Measurements from ENCODE around the gene TMEM225B.
A peak's percentile ranks its signal among the peaks of the same experiment; 100 is the strongest.
"Not testable (repeated sequence)": the region's sequence is repeated elsewhere in the genome, so short reads cannot be mapped to it uniquely, and the experiment has no call there.

Gene TMEM225B

DNA sequence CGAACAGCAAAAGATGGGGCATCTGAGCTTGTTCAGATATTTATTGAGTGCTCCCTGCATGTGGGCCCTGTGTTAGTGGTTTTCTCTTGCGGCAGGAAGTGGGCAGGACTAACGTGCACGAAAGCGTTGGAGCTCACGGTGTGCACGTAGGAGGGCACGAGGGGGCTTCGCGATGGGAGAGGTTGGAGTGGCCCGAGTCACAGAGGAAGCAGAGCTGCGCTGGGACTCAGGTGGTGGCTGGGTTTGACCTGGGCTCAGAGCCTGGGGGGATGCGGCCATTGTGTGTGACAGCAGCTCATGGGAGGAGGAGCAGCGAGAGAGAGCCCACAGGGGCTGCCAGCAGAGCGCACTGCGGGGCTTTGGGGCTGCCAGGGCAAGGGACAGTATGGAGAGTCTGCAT is 26.4 kb downstream of the TMEM225B start:
- peak; percentile 75 to 77 for DNase-seq

DNA sequence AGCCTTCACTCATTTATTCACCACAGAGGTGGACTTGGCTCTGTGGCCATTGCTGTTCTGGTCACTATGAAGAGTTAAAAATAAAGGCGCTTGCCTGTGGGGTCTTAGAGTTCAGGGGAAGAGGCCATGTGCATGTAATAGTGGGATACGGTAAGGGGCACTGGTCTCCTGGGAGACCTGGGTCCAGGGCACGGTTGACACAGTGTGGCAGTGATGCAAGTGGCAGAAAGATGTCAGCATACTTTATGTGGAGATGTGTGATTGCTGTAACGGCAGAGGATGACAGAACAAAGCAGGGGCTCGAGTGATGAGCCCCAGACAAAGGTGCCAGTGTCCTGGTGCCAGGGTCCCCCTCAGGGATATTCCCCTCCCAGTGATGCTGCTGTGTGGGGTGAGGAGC is 27.3 kb downstream of the TMEM225B start:
- no peak for DNase-seq

DNA sequence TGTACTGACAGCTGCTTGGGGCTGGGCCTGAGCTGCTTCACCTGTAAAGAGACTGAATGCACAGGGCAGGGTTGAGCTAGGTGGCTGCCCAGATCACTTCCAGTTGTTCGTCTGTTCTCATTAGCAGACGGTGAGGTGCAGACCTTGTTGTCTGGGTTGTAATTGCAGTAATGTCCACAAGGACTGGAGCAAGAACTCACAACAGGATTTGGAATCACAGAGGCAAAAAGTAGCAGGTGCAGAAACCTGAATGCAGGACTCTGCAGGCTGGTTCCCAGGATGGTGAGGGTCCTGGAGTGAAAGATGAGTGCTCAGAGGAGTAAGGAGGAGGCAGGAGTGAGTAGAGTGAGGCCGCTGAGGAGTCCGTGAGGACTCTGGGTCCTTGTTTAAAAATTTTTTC is 27.9 kb downstream of the TMEM225B start:
- DNase-seq: no peak

DNA sequence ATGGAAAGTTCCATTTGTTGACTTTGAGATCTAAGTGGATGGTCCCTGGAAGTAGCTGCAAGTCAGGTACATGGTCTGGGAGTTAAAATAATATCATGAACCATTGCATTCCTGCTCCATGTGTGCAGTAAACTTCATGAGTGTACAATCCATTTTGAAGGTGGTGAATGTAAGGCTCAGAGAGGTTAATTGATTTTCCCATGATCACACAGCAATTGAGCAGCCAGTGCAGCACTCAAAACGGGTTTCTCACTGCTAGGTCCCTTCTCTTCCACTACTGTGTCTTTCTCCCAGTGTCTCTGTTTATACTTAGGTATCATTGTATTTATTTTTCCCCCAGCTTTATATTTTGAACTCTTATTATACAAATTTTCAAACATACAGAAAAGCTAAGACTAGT is 28.6 kb downstream of the TMEM225B start:
- no peak for DNase-seq

DNA sequence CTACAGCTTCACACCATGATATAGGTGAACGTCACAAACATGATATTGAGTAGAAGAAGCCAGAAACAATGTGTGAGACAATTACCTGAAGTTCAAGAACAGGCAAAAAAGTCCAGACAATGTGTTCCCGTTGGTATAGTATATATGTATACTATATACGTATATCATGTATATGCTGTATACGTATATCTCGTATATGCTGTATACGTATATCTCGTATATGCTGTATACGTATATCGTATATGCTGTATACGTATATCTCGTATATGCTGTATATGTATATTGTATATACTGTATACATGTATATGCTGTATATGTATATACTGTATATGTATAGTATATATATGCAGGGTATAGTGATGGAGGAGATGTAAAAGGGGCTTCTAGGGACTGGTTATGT is 29.4 kb downstream of the TMEM225B start:
- no peak for DNase-seq

DNA sequence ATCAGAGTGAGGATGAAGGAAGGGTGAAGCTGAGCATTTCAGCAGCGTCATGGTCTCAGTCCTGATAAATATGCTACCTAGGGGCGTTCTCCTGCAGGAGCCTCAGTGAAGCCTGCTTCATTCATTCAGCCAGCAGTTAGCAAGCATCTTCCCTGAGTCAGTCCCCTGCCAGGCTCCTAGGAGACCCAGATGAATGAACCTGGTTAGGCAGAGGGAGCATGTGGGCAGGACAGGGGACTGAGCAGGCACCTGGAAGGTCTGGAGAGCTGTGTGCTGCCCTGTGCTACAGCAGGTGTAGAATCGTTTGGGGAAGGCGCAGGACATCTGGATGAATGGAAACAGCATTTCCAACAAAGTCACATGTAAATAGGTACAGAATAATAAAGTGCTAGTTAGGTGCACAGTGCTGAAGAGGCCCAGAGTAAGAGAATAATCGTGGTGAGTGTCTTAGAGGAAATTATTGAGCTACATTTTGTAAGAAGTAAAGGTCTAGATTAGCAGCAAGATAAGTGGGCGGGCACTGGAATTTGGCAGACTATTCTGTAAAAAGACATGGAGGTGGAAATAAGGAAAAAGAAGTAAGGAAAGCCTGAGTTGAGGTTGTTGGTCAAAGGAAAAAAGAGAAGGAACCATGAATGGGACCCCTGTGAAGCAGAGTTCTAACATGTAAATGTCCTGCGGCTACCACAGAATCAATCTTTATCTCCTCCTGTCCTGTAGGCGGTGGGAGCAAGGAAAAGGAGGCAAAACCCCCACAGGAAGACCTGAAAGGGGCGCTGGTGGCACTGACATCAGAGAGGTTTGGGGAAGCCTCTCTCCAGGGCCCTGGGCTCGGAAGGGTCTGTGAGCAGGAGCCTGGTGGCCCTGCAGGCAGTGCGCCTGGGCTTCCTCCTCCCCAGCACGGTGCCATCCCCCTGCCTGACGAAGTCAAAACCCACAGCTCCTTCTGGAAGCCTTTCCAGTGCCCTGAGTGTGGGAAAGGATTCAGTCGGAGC is 30.7 kb downstream of the TMEM225B start:
- DNase-seq: no peak

DNA sequence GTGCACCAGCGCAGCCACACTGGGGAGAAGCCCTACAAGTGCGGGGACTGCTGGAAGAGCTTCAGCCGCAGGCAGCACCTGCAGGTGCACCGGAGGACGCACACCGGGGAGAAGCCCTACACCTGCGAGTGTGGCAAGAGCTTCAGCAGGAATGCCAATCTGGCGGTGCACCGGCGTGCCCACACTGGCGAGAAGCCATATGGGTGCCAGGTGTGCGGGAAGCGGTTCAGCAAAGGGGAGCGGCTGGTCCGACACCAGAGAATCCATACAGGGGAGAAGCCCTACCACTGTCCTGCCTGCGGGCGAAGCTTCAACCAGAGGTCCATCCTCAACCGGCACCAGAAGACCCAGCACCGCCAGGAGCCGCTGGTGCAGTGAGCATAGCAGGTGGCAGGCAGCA is 31.6 kb downstream of the TMEM225B start:
- no peak for DNase-seq

DNA sequence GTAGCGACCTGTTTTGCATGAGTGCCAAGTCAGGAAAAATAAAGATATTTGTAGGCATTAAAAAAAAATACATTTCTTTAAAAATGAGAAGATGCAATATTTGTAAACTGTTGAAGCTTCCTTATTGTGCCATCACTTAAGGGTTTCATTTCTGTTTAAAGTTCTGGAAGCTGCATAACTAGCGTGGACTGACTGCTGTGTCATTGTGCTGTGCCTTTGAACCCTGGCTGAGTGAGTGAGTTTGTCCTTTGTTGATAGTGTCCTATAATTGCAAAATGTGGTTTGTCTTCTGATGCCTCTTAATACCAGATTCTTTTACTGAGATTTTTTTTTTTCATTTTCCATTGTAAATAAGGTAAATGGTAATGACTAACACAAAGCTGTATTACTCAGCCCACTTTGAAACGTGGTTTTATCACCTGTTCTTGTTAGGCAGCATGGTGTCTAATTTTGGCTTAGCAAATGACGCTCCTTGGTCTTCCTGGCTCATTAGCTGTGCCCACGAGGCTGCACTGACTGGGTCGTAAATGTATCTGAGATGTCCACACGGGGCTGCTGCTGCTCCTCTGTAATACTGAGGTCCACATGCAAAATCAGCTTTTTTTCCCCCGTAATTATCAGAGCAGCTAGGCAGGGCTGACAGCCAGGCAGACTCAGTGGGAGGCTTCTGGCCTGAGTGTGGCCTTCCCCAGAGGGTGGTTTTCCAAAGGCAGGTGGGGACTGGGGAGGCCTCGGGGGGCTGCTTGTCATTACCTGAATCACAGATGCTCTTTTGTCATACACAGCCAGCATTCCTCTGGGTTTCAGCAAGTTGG is 33.4 kb downstream of the TMEM225B start:
- peak; percentile 41 to 52 for DNase-seq

DNA sequence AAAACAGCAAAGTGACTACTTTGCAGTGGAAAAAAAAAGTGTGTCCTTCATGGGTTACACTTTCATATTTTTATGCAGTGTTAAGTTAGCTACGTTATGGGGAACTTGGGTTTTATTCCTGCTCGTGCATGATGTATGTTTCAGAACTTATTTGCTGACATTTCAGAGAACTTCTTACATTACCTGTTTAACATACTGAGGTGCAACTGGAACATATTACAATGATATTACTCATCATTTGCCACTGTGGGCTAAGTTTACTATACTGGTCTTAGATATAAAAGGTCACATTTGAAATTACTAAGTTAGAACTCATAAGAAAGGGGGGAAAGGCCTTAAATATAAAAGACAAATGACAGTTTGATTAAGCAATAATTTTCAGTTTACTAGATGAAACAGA is 39.3 kb downstream of the TMEM225B start:
- DNase-seq: not testable (repeated sequence)

DNA sequence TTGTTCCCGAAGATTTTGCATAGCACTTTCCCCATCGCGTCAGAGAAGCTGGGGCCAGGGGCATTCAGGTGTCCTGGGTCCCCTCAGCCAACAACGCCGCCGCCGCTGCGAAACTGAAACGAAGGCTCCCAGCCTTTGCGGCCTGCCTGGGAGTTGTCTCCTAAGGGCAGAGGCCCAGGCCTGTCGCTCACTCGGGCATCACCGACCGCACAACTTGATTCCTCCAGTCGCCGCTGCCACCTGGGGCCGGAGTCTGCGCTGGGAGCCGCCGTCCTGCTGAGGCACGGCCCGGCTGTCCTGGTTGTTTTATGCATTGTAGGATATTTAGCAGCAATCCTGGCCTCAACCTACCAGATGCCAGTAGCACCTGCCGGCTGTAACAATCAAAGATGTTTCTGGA is 40.7 kb downstream of the TMEM225B start:
- no peak for DNase-seq

DNA sequence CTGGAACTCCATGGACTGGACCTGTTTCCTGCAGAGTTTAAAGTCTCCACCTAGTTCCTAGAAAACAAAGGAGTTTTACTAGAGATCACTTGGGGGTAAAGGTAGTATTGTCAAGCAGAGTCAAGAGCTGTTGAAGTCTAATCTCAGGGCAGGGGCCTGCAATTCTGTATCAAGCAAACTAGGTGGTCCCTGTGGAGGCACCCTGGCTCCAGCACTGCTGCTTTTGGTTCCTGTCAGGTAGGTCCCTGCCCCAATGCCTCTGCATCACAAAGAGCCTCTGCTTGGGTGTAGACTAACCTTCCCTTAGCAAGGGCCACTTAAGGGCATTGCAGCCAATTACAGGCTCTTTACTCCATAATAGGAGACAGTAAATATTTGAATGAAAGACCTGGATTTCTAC is 41.2 kb downstream of the TMEM225B start:
- no peak for DNase-seq

DNA sequence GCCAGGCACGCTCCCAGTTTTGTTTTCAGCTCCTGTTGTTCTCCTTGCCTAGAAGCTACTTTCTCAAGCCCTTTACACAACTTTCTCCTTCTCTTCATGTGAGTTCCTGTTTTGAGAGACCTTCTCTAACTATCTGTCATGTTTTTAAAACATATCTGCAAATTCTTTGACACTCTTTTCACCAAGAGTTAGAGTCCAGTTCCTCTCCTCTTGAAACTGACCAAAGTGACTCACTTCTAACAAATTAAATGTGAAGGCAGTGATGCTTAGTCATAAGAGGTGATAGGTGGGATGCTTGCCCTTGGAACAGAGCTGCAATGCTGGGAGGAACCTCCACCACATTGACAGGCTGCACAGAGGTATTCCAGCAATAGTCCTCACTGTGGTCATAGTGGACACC is 44.0 kb downstream of the TMEM225B start:
- no peak for DNase-seq

DNA sequence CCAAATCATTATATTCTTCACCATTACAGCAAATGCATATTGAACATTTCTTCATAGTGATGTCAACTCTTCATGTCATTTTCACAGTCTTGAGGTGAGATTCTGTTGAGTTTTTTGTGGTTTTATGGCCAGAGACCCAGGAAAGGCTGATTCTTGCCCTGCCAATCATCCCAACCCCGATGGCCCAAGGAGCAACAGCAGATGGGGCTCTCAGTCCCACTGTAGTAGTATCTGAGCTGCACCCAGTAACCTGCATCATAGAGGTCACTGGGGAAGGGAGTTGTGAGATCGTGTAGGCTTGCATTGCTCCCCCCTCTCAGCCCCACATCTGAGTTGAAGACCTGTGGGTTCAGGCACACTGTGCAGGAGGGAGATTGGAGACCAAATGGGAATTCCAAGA is 45.4 kb downstream of the TMEM225B start:
- DNase-seq: no peak

DNA sequence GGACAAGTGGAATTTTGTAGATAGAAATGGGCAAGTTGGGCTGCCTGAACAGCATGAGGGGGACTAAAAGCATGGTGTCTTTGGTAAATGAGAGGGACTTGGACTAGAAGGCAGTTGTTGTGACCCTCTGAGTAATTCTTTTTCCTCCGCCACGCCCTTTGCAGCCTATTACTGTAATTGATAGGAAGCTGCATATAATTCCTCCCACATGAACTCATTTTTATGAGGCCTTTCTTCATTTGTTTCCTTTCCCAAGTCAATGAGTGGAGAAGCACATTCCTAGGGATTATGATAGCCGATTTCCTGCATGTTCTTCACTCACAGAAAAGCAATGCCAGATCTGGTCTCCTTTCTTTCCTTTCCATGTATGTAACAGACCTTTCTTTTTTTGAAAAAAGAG is 46.4 kb downstream of the TMEM225B start:
- no peak for DNase-seq

DNA sequence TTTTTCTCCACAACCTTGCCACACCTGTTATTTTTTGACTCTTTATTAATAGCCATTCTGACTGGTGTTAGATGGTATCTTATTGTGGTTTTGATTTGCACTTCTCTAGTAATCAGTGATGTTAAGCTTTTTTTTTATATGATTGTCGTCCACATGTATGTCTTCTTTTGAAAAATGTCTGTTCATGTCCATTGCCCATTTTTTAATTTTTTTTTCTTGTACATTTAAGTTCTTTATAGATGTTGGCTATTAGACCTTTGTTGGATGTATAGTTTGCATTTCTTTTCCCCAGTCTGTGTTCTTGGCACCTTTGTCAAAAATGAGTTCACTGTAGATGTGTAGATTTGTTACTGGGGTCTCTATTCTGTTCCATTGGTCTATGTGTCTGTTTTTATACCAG is 47.5 kb downstream of the TMEM225B start:
- no peak for DNase-seq

DNA sequence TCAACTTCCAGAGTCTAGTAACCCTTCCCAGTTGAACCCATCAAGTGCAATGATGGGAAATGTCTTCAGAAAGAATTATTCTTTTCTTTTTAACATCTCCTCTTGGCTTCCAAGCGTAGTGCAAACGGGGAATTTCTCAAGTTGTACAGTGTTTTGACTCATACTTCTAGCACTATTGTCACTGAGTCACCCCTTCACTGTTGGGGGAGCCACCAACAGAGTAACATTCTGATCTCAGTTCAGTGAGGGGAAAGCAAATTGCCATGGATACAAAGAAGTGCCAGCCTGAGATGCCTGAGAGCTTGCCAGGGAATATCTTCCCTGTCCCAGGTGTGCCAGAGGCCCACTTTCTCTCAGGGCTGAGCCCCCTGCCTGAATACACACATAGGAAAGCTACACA is 50.8 kb downstream of the TMEM225B start:
- no peak for DNase-seq

DNA sequence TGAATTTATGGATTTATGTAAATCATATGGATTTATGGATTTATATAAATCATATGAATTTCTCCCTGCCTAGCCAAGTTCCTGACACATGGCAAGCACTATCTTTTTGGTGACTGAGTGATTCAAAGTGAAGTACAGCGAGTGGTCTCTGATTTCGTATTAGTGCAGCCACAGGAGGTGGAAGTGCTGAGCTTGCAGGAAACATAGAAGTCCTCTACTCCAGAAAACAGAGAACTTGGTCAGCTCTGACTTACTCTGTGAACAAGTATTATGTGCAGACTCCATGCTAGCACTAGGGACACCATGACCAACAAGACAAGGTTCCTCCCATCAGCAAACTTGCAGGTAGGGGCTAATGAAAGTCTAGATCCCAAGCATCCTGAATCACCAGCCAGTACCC is 53.2 kb downstream of the TMEM225B start:
- no peak for DNase-seq

DNA sequence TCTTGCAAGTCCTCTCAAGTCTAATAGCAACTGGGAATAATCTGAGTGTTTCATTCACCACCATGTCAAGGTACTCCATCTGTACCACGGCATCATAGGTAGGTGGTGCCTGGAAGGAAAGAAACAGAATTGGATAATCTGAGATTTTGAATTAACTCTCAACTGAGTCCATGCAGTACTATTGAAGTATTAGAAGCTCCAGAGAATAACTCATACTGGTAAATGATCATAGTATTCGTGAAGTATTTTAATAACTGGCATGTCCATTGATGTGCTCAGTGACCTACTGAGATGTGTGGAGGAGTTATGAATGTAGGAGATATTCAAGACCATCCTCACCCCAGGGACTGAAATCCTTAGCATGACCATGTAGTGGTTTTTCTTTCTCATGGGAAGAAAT is 54.6 kb downstream of the TMEM225B start:
- DNase-seq: no peak

DNA sequence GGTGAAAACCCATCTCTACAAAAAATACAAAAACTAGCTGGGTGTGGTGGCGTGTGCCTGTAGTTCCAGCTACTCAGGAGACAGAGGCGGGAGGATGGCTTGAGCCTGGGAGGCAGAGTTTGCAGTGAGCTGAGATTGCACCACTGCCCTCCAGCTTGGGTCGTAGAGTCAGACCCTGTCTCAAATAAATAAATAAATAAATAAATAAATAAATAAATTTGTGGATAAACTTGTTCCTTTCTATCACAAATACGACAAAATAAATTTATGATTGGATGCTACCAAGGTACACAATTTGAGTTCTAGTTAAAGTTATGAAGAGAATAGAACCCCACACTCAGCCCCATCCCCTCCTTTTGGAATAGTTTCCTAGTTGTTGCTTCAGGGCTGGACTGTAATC is 55.2 kb downstream of the TMEM225B start:
- not testable (repeated sequence) for DNase-seq

DNA sequence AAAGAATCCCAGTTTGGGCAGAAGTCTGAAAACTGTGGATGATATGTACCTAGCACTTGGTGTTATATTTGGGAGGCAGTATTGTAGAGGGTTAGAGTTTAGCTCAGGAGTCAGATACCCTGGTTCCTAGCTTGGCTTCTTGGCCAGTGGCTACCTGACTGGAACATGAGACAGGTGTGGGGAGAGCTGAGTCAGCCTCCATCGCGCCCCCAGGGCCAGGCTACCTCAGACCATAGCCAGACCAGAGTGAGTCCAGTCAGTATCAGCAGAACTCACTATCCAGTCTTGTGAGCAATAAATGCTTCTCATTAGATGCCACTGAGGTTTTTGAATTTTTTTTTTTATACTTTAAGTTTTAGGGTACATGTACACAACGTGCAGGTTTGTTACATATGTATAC is 55.7 kb downstream of the TMEM225B start:
- no peak for DNase-seq

DNA sequence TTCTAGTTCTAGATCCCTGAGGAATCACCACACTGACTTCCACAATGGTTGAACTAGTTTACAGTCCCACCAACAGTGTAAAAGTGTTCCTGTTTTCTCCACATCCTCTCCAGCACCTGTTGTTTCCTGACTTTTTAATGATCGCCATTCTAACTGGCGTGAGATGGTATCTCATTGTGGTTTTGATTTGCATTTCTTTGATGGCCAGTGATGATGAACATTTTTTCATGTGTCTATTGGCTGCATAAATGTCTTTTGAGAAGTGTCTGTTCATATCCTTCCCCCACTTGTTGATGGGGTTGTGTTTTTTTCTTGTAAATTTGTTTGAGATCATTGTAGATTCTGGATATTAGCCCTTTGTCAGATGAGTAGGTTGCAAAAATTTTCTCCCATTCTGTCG is 56.6 kb downstream of the TMEM225B start:
- not testable (repeated sequence) for DNase-seq

DNA sequence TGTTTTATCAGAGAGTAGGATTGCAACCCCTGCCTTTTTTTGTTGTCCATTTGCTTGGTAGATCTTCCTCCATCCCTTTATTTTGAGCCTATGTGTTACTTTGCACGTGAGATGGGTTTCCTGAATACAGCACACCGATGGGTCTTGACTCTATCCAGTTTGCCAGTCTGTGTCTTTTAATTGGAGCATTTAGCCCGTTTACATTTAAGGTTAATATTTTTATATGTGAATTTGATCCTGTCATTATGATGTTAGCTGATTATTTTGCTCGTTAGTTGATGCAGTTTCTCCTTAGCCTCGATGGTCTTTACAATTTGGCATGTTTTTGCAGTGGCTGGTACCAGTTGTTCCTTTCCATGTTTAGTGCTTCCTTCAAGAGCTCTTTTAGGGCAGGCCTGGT is 59.8 kb downstream of the TMEM225B start:
- not testable (repeated sequence) for DNase-seq

Data from activated CD4-positive, alpha-beta T cell treated with anti-CD3 and anti-CD28 coated beads, Interleukin-2, amount 50 U/mL, for 48 hours (primary cell).